ENCODE measurements around the gene NOTCH2.

The NOTCH2 gene

DNA sequence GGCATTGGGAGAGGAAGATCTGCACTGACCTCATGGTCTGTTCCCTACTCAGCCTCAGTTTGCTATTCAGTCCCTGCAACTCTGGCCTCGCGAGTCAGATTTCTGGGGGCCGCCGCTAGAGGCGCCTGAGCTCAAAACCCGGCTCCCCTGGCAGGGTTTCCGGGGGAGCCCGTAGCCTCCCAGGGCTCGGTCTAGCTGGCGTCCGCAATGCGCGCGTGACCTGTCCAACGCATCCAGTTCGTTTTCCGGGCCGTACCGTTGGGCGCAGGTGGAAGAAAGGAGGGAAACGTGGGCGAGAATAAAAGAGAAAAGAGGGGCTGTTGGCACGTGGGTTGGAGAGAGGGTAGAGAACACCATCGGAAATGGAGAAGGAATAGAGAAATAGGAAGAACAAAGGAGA, 173.2 kb downstream of the NOTCH2 start, which contains the start of gene ADAM30:
TSS of gene ADAM30 (minus strand) at position 213 of the 400 bp plus-strand sequence. CDS start at position 34, 179 bp downstream.
- H3K9me3 ChIP-seq (ENCODE audit: insufficient read depth, low read length): no peaks in the 10 kb centered on the region
- H3K27ac ChIP-seq (ENCODE audit: low read length): no peak within 1 kb of the TSS
- no peak within 1 kb of the TSS for H2AFZ ChIP-seq (ENCODE audit: low read depth, low read length)
- peaks cover 35% of the 10 kb centered on the region for H3K27me3 ChIP-seq (ENCODE audit: low read depth, low read length)
- no peak within 1 kb of the TSS for H3K9ac ChIP-seq (ENCODE audit: low read length)
- H3K4me3 ChIP-seq (ENCODE audit: low read length): no peak within 1 kb of the TSS
- TF ChIP-seq, protein P1, sequence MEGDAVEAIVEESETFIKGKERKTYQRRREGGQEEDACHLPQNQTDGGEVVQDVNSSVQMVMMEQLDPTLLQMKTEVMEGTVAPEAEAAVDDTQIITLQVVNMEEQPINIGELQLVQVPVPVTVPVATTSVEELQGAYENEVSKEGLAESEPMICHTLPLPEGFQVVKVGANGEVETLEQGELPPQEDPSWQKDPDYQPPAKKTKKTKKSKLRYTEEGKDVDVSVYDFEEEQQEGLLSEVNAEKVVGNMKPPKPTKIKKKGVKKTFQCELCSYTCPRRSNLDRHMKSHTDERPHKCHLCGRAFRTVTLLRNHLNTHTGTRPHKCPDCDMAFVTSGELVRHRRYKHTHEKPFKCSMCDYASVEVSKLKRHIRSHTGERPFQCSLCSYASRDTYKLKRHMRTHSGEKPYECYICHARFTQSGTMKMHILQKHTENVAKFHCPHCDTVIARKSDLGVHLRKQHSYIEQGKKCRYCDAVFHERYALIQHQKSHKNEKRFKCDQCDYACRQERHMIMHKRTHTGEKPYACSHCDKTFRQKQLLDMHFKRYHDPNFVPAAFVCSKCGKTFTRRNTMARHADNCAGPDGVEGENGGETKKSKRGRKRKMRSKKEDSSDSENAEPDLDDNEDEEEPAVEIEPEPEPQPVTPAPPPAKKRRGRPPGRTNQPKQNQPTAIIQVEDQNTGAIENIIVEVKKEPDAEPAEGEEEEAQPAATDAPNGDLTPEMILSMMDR (IDR thresholded peaks at IDR 0.05; ENCODE audit: low read depth, low read length): no peak
- H4K20me1 ChIP-seq (ENCODE audit: insufficient read depth, low read length): no peaks in the 10 kb centered on the region
- no peaks in the 10 kb centered on the region for H3K79me2 ChIP-seq (ENCODE audit: low read length)
- no peak within 1 kb of the TSS for H3K4me2 ChIP-seq (ENCODE audit: low read length)
- H3K4me1 ChIP-seq (ENCODE audit: low read length): no peaks in the 10 kb centered on the region
- no peaks in the 10 kb centered on the region for H3K36me3 ChIP-seq (replicated peaks; ENCODE audit: low read depth, low read length)

DNA sequence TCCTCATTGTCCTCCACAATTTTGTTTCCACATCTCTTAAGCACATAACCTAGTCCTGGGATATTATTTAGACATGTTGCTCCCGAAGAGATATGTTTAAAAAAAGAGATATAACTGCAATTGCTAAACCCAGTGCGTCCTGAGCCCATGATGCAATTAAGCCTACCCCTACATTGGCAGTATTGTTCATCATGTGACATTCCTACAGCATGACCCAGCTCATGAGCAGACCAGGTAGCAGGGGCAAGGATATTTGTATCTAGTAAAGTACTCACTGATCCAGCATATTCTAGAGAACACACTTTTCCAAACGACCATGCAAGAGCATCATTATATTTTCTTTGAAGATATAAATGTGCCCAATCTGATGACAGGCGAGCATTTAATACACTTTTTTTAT, 174.4 kb downstream of the NOTCH2 start:
- no peak overlapping the region for H2AFZ ChIP-seq (ENCODE audit: low read depth, low read length)
- H3K4me3 ChIP-seq (ENCODE audit: low read length): no peak overlapping the region
- no peaks in the 10 kb centered on the region for H3K36me3 ChIP-seq (replicated peaks; ENCODE audit: low read depth, low read length)
- H4K20me1 ChIP-seq (ENCODE audit: insufficient read depth, low read length): no peaks in the 10 kb centered on the region
- H3K4me1 ChIP-seq (ENCODE audit: low read length): no peaks in the 10 kb centered on the region
- no peak for TF ChIP-seq EZH2phosphoT487 (IDR thresholded peaks at IDR 0.05; ENCODE audit: low read depth)
- TF ChIP-seq, protein P1 (IDR thresholded peaks at IDR 0.05; ENCODE audit: low read depth, low read length): no peak
- H3K27me3 ChIP-seq (ENCODE audit: low read depth, low read length): peaks cover 41% of the 10 kb centered on the region
- H3K9ac ChIP-seq (ENCODE audit: low read length): no peak overlapping the region
- no peaks in the 10 kb centered on the region for H3K79me2 ChIP-seq (ENCODE audit: low read length)
- H3K9me3 ChIP-seq (ENCODE audit: insufficient read depth, low read length): no peaks in the 10 kb centered on the region
- H3K4me2 ChIP-seq (ENCODE audit: low read length): no peak overlapping the region
- no peak overlapping the region for H3K27ac ChIP-seq (ENCODE audit: low read length)

DNA sequence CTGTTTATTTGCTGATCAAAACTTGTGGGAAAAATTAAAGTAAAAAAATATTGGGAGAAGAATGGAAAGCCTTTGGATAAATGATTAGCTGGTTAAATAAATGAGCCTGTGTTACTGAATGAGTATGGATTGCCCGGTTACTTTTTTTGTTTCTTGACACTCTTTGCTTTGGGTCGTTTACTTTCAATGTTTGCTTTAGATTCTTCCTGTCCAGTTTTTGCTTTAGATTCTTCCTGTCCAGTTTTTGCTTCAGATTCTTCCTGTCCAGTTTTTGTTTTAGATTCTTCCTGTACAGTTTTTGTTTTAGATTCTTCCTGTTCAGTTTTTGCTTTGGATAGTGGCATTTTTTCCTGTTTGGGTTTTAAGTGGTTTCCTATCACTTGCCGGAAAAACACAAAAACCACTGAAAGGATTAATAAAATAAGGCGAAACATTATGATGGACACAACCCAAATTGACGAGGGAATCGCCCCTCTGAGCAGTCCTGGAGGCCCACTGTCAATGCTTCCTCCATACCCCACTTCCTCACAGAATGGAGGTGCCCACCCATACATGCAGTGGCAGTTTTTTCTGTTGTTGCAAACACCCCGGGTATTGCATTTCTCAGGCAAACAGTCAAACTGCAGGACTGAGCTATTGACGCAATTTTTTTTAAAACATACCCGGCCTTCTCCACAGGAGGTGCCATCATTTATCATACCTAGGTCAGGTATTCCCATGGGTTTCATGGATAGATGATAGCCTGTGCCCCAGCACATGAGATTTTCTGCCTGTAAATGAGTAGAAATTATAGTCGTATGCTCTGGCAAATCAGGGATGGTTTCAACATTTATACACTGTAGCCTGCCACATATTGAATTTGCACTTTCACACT, 175.4 kb downstream of the NOTCH2 start:
- H4K20me1 ChIP-seq (ENCODE audit: insufficient read depth, low read length): no peaks in the 10 kb centered on the region
- H3K9me3 ChIP-seq (ENCODE audit: insufficient read depth, low read length): peaks cover under 1% of the 10 kb centered on the region
- H3K36me3 ChIP-seq (replicated peaks; ENCODE audit: low read depth, low read length): peaks cover under 1% of the 10 kb centered on the region
- H3K27me3 ChIP-seq (ENCODE audit: low read depth, low read length): peaks cover 44% of the 10 kb centered on the region
- no peak overlapping the region for H3K4me2 ChIP-seq (ENCODE audit: low read length)
- H3K4me1 ChIP-seq (ENCODE audit: low read length): no peaks in the 10 kb centered on the region
- H2AFZ ChIP-seq (ENCODE audit: low read depth, low read length): no peak overlapping the region
- H3K27ac ChIP-seq (ENCODE audit: low read length): no peak overlapping the region
- H3K79me2 ChIP-seq (ENCODE audit: low read length): no peaks in the 10 kb centered on the region
- H3K4me3 ChIP-seq (ENCODE audit: low read length): no peak overlapping the region
- TF ChIP-seq, protein P1 (IDR thresholded peaks at IDR 0.05; ENCODE audit: low read depth, low read length): no peak
- TF ChIP-seq EZH2phosphoT487 (IDR thresholded peaks at IDR 0.05; ENCODE audit: low read depth): no peak
- H3K9ac ChIP-seq (ENCODE audit: low read length): no peak overlapping the region

DNA sequence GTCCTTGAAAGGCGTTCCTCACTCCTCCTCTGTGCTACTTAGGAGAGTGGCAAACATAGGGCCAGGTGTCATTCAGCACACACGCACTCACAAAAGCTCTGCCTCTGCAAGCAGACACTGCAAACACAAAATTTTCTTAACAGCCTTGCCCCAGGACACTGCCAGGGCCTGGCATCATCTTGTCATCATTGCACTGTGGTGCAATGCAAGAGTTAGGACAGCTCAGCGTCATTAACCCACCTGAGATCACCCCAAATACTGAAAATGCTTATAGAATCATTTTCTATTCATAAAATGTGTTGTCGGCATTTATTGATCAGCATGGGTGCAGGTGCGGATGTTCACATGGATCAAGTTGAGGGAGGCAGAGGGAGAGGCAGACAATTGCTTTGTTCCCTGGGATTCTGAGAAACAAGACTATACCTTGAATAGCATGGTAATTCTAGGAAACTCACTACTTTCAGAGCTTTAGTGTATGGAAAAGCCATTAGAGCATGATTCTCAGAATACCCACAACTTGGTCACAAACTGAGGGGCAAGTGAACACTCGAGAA, 176.1 kb downstream of the NOTCH2 start:
- Histone ChIP-seq H3K79me2 (ENCODE audit: low read length) (no peaks in the 10 kb centered on the region), H2AFZ (ENCODE audit: low read depth, low read length) (no peak overlapping the region), H3K9me3 (ENCODE audit: insufficient read depth, low read length) (peaks cover 8% of the 10 kb centered on the region), H4K20me1 (ENCODE audit: insufficient read depth, low read length) (no peaks in the 10 kb centered on the region), H3K4me3 (ENCODE audit: low read length) (no peak overlapping the region), H3K4me1 (ENCODE audit: low read length) (no peaks in the 10 kb centered on the region), H3K36me3 (replicated peaks; ENCODE audit: low read depth, low read length) (peaks cover 5% of the 10 kb centered on the region), H3K4me2 (ENCODE audit: low read length) (no peak overlapping the region), H3K27me3 (ENCODE audit: low read depth, low read length) (peaks cover 42% of the 10 kb centered on the region), H3K9ac (ENCODE audit: low read length) (no peak overlapping the region), H3K27ac (ENCODE audit: low read length) (no peak overlapping the region)
- TF ChIP-seq EZH2phosphoT487 (IDR thresholded peaks at IDR 0.05; ENCODE audit: low read depth): no peak
- TF ChIP-seq, protein P1 (IDR thresholded peaks at IDR 0.05; ENCODE audit: low read depth, low read length): no peak
